Activated CD8-positive, alpha-beta memory T cell treated with anti-CD3 and anti-CD28 coated beads for 36 hours (primary cell): ENCODE results near the gene ZNF365. TPM values are rescaled to one million over a fixed set of nuclear protein-coding genes. Genes with fewer than 3 reads are reported as not detected.
"Not testable (repeated sequence)": the region's sequence is repeated elsewhere in the genome, so short reads cannot be mapped to it uniquely, and the experiment has no call there.

Experiments used
- CTCF ChIA-PET: fragments of 350-600 bp; sonication (Branson Sonifier 250); formaldehyde crosslinking; loops from one replicate; lab custom pipeline; 2021; ENCODE audit warnings: antibody characterized with exemption; lab: Charles Lee
- POLR2A ChIA-PET: fragments of 350-600 bp; sonication (Branson Sonifier 250); formaldehyde crosslinking; loops from one replicate; lab custom pipeline; 2021; ENCODE audit warnings: antibody characterized with exemption; lab: Charles Lee
- total RNA-seq, 2 experiments: library from RNA; stranded (reverse); gene quantifications; one replicate each; pipeline ENCODE4 v1.2.3, GENCODE V29; 2021

ZNF365 gene
- total RNA-seq, 2 experiments from 2014 or later = 0.25 to 0.29 TPM

GRCh38 chr10:62402508-62402907, 28.3 kb downstream of the ZNF365 start:
- CTCF ChIA-PET = no interaction called here
- POLR2A ChIA-PET = no interaction called here

GRCh38 chr10:62410528-62410927, 36.4 kb downstream of the ZNF365 start:
- POLR2A ChIA-PET, CTCF ChIA-PET: not testable (repeated sequence)

- POLR2A ChIA-PET, CTCF ChIA-PET: not testable (repeated sequence)
These were observed 36.8 kb downstream of the ZNF365 start for GRCh38 chr10:62410934-62411333.

DNA sequence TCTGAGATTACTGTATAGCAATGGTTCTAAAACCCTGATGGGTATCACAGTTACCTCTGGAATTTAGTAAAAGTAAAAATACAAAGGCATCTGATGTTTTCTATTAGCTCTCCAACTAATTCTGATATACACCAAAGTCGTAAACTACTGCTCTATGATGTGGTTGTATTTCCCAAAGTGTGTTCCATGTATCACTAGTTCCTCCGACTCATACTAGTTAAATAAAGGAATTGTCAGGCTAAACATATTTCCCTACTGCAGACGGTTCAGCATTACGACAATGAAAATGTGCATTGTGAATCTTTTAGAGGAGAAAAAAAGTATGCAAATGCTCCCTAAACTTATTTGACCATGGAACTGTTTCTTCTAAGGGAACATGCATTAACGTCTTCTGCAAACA, 38.9 kb downstream of the ZNF365 start:
- ChIA-PET POLR2A (no interaction called here), CTCF (no interaction called here)

DNA sequence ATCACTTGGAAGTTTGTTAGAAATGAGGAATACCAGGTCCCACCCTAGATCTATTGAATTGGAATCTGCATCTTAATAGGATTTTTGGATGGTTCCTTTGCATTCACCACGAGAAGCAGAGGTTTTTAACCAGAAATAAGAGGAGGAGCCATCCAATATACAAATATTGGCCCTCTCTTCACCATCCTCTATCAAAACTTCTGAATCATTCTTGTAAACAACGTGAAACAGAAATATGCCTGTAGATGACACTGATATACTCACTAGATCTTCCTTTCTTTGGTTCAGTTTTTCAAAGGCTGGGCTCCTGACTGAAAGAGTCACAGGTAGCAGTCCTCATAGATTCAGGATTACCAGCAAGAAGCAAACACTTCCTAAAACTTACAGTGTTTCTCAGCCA, 39.5 kb downstream of the ZNF365 start:
- POLR2A ChIA-PET = no interaction called here

DNA sequence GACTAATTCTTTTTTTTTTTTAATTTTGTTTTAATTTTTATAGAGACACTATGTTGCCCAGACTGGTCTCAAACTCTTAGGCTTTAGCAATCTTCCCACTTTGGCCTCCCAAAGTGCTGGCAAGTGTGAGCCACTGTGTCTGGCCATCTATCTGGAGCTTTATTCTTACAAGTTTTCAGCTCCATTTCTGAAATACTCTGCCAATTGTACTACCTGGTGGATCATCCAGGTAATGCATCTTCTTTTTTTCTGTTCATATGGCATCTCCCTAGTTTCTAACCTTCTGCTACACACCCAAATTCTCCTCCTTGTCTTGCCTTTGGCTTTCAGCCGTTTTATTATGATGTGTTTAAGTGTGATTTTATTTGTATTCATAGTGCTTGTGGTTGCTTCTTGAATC, 40.2 kb downstream of the ZNF365 start:
- POLR2A ChIA-PET = no interaction called here
- CTCF ChIA-PET = no interaction called here

More for the DNA sequence above, 39.5 kb downstream of the ZNF365 start:
- CTCF ChIA-PET = no interaction called here

GRCh38 chr10:62422068-62422590, 48.0 kb downstream of the ZNF365 start:
- CTCF ChIA-PET = no interaction called here
- POLR2A ChIA-PET = no interaction called here

GRCh38 chr10:62424026-62424425, 49.9 kb downstream of the ZNF365 start:
- POLR2A ChIA-PET = no interaction called here

DNA sequence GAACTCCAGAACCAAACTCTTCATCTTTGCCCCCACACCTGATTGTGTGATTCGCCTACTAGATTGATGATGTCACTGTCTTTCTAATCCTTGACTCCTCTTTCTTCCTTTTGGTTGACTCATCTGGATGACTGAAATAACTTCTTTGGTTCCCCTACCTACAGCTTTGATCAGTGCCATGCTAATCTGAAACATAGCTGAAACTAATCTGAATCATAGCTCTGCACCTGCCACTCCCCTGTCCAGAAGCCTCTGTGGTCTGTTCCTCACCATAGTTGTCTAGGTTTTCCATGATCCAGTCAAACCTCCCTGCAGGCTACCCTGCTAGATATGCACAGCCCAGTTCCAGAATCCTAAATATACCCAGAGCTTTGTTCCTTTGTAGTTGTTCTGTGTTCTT, 51.9 kb downstream of the ZNF365 start:
- ChIA-PET POLR2A (no interaction called here), CTCF (interaction anchor here (1.1 kb wide), 1 partner anchor 435 kb away, joined by 3 read pairs; no protein-coding TSS in a partner anchor)

More at GRCh38 chr10:62424026-62424425, 49.9 kb downstream of the ZNF365 start:
- CTCF ChIA-PET = no interaction called here

- POLR2A ChIA-PET = no interaction called here
- CTCF ChIA-PET = interaction anchor here (1.1 kb wide), 1 partner anchor 436 kb away, joined by 3 read pairs; no protein-coding TSS in a partner anchor
These were observed 52.4 kb downstream of the ZNF365 start for GRCh38 chr10:62426600-62426999.

GRCh38 chr10:62430881-62431280, 56.7 kb downstream of the ZNF365 start:
- CTCF ChIA-PET = no interaction called here
- POLR2A ChIA-PET = no interaction called here

DNA sequence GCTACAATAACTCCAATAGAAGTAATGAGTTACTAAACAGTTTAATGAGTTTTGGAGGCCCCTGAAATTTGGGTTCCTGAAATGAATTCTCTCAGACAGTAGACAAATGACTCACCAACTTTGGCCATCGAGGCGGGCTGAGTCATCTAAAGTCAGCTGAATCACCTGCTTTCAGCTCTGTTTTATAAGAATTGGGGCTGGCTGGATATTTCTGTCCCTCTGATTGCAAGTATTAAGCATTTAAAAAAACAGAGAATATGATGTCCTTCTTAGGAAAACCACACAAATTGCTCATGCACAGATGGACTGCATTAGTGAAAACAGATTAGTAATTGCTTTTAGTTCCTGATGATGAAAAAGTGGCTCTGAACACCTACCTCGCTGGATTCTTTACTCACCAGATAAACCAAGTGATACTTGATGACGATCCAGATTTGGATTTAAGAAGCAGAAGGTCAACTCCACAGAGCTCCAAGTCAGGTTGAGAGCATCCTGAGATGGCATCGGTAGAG, 59.1 kb downstream of the ZNF365 start:
- POLR2A ChIA-PET = interaction anchor here (0.7 kb wide), 1 partner anchor 419 kb away, joined by 3 read pairs; no protein-coding TSS in a partner anchor

DNA sequence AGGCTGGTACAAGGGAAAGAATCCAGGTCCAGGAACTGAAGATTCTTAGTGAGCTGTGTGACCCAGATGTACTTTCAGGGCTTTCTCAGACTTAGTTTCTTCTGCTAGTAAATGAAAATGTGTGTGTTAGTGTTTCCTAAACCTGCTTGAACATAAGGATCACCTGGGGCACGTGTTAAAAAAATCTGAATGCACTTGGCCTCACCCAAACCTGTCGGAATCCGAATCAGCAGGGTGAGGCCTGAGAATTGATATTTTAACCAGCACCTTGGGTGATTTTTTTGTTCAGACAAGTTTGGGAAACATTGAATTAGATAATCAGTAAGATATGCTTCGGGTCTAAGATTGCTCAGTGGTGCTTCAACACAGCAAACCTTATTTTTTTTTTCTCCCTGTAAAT, 59.7 kb downstream of the ZNF365 start:
- CTCF ChIA-PET = interaction anchor here (0.5 kb wide), 1 partner anchor 85 kb away, joined by 4 read pairs; no protein-coding TSS in a partner anchor
- POLR2A ChIA-PET = no interaction called here

More for the DNA sequence above, 59.1 kb downstream of the ZNF365 start:
- CTCF ChIA-PET = no interaction called here

DNA sequence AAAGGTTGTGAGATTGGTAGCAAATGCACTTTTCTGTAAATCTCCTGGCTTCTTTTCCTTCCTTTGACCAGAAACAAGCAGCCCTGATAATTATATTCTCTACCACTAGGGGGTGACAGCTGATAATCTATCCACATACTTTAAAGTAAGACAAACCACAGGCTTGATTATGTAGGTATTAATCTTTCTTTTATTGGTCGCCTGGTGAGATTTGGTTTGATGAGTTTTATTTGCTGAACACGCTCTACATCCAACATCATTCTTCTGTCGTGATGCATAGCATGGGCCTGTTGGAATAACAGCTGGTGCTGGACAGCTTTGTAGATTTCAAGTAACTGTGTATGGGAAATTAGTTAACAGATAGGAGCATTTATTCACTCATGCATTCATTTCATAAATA, 63.5 kb downstream of the ZNF365 start:
- CTCF ChIA-PET = interaction anchor here (0.6 to 1.0 kb wide), 7 partner anchors 10 to 723 kb away, joined by 3 to 5 read pairs (median 3); no protein-coding TSS in a partner anchor
- POLR2A ChIA-PET = interaction anchor here (0.7 kb wide), 1 partner anchor 178 kb away, joined by 4 read pairs; no protein-coding TSS in a partner anchor

GRCh38 chr10:62442006-62442405, 67.8 kb downstream of the ZNF365 start:
- POLR2A ChIA-PET = no interaction called here
- CTCF ChIA-PET = no interaction called here

DNA sequence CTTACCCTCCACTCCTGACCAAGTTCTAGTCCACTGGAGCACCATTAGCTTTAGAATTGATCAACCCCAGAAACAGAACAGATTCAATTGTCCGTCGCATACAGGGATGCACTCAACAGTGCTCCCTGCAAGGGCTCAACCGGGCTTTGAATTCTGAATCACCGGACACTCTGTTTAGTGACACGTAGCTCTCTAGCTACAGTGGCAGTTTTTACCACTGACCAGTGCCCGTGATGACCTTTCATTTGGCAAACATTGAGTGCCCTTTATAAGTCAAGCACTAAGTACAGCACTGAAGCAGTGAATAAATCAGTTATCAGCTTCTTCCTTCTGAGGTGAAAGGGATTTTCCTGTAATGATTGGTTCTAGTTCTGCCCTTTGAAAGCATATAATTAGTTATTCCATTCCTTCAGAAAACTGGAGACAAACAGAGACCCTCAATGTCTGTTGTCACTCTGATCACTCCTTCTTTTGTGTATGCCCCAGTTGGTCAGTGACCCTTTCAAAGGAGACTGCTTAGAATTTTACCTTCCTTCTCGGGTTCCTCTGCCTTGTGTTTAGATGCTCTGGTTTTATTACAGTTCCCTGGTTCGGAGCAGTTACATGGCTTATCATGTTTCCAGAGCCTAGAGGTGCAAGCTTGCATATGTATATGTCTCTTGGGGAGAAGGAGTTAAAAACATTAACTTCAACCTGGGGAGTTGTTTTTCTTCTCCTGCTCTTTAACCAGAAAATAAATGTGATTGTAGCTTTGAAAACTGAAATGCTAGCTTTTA, 68.9 kb downstream of the ZNF365 start:
- ChIA-PET CTCF (no interaction called here), POLR2A (no interaction called here)

DNA sequence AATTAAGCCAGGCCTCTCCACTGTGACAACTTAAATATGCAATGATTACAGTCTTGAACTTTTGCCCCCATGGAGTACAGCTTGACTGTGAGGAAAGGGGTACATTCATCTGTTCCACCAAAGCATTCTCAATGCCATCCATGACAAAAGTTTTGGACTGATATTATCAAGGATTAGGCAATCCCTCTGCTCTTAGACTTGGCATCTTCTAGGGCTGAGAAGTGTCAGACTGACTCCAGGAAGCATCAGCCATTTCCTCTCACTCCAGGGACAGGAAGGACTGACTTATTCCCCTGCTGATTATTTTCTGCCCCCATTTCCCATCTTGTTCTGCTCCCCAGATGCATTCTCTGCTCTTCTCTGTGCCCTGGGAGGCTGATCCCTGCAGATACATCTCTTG, 69.7 kb downstream of the ZNF365 start:
- POLR2A ChIA-PET = no interaction called here
- CTCF ChIA-PET = no interaction called here

- POLR2A ChIA-PET = no interaction called here
- CTCF ChIA-PET = no interaction called here
These were observed 72.5 kb downstream of the ZNF365 start for GRCh38 chr10:62446627-62447026.

DNA sequence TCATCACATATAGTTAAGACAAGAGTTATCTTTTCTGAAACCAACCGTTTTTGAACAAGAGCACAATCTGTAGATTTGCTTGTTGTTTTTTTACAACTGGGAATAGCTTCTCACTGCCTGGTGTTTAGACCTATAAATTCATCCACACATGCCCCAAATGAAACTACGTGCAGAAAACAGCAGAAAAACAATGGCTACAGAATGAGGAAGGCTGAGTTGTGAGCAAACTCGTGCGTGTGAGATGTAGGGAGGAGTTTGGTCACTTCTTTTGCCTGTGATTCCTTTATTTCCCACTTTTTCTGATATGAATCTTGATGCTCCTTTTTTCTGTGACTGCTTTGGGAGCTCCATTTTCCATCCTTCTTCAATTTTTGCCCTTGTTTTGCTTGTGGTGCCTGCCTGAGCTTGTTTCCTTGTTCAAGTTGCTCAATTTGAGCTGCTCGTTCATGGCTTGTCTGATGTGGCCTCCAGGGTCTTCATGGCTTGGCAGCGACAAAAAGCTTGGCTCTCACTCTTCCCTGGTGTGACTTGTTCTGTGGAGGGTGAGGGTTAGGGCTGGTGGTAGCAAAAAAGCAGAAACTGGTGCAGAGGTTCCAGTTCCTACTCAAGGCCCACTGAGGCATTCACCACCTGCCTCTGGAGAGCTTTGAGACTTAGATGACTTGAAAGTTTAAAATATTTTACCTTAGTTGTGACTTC, 76.9 kb downstream of the ZNF365 start:
- ChIA-PET CTCF (no interaction called here), POLR2A (no interaction called here)

GRCh38 chr10:62451611-62451975, 77.4 kb downstream of the ZNF365 start:
- ChIA-PET POLR2A (no interaction called here), CTCF (interaction anchor here (1.0 kb wide), 1 partner anchor 13 kb away, joined by 3 read pairs; no protein-coding TSS in a partner anchor)
